Activated CD4-positive, alpha-beta T cell treated with anti-CD3 and anti-CD28 coated beads, Interleukin-2, amount 50 U/mL, for 48 hours (primary cell): ENCODE data around the gene MMS22L.

Experiments
- DNase-seq, 2 experiments: peaks; one replicate each; pipeline ENCODE4 v3.0.0-alpha.2; 2020

Gene MMS22L

GRCh38 chr6:97282726-97283617 is at the start of gene MMS22L:
MMS22L (minus strand) TSS chr6:97283216; CDS start chr6:97282477, 739 bp downstream.
- DNase-seq = peak; percentile 90 to 93

- no peak for DNase-seq
These were observed 39.8 kb upstream of the MMS22L start for GRCh38 chr6:97322811-97323210.

GRCh38 chr6:97322226-97322625 is 39.2 kb upstream of the MMS22L start:
- no peak for DNase-seq

GRCh38 chr6:97316978-97317377 is 34.0 kb upstream of the MMS22L start:
- no peak for DNase-seq

GRCh38 chr6:97312241-97312640 is 29.2 kb upstream of the MMS22L start:
- no peak for DNase-seq

GRCh38 chr6:97306544-97307320 is 23.7 kb upstream of the MMS22L start:
- no peak for DNase-seq

GRCh38 chr6:97305414-97306066 is 22.5 kb upstream of the MMS22L start:
- no peak for DNase-seq

- DNase-seq = no peak
These were observed 21.7 kb upstream of the MMS22L start for GRCh38 chr6:97304701-97305100.

GRCh38 chr6:97294451-97294850 is 11.4 kb upstream of the MMS22L start:
- no peak for DNase-seq

GRCh38 chr6:97293198-97293696 is 10.2 kb upstream of the MMS22L start:
- DNase-seq = no peak

GRCh38 chr6:97292671-97293070 is 9.7 kb upstream of the MMS22L start:
- no peak for DNase-seq

- no peak for DNase-seq
These were observed 8.9 kb upstream of the MMS22L start for GRCh38 chr6:97291896-97292295.

GRCh38 chr6:97289332-97289731 is 6.3 kb upstream of the MMS22L start:
- no peak for DNase-seq

GRCh38 chr6:97288188-97288587 is 5.2 kb upstream of the MMS22L start:
- no peak for DNase-seq

GRCh38 chr6:97282238-97282725 is 734 bp downstream of the MMS22L start:
- DNase-seq = peak; percentile 5 to 13

GRCh38 chr6:97280766-97281165 is 2.2 kb downstream of the MMS22L start:
- DNase-seq = no peak

- no peak for DNase-seq
These were observed 7.2 kb downstream of the MMS22L start for GRCh38 chr6:97275804-97276203.

GRCh38 chr6:97269821-97270220 is 13.2 kb downstream of the MMS22L start:
- no peak for DNase-seq

GRCh38 chr6:97262676-97263075 is 20.3 kb downstream of the MMS22L start:
- no peak for DNase-seq

- DNase-seq = no peak
These were observed 36.2 kb downstream of the MMS22L start for GRCh38 chr6:97246842-97247241.

- DNase-seq = no peak
These were observed 42.8 kb downstream of the MMS22L start for GRCh38 chr6:97240222-97240621.

GRCh38 chr6:97231911-97232310 is 51.1 kb downstream of the MMS22L start:
- DNase-seq = no peak

GRCh38 chr6:97222903-97223302 is 60.1 kb downstream of the MMS22L start:
- DNase-seq = no peak
